Measurements from ENCODE around the gene HOMER2. TPM values are rescaled to one million over a fixed set of nuclear protein-coding genes. Genes with fewer than 3 reads are reported as not detected.
A peak's percentile ranks its signal among the peaks of the same experiment; 100 is the strongest.

Gene HOMER2
- total and polyA plus RNA-seq, 2 of the 13 experiments (the other 11 are each of a cell fraction or from before 2014, with no cell fraction given) = 12.9 to 14.1 TPM

GRCh38 chr15:82809308-82810060 lies 143.0 kb downstream of the HOMER2 start, which contains the start of gene WHAMM (continued):
- TF ChIP-seq ZNF503 (CRISPR knock-in tag; IDR thresholded peaks at IDR 0.05) = no peak
- TF ChIP-seq ZZZ3 (CRISPR knock-in tag; IDR thresholded peaks at IDR 0.05; ENCODE audit: borderline replicate concordance) = no peak
- TF ChIP-seq ZNF451 (CRISPR knock-in tag; IDR thresholded peaks at IDR 0.05) = 0 out of 2 replicates have a peak, but pooled peaks have one; percentile 12
- peak; percentile 21; the same call in 1 of the 2 replicates for TF ChIP-seq ZNF501 (CRISPR knock-in tag; IDR thresholded peaks at IDR 0.05)
- peak; percentile 96 for TF ChIP-seq PHF8 (CRISPR knock-in tag; IDR thresholded peaks at IDR 0.05)
- peak; percentile 58 for TF ChIP-seq DMAP1 (CRISPR knock-in tag; IDR thresholded peaks at IDR 0.05)
- 0 out of 2 replicates have a peak, but pooled peaks have one; percentile 17 for TF ChIP-seq POGK (CRISPR knock-in tag; conservative IDR thresholded peaks at IDR 0.05)
- TF ChIP-seq ZNF281 (CRISPR knock-in tag; IDR thresholded peaks at IDR 0.05; ENCODE audit: borderline replicate concordance) = no peak
- no peak; the same call in 1 of the 2 replicates for TF ChIP-seq ZNF34 (CRISPR knock-in tag; IDR thresholded peaks at IDR 0.05; ENCODE audit: borderline replicate concordance)
- TF ChIP-seq ZNF687 (CRISPR knock-in tag; IDR thresholded peaks at IDR 0.05) = peak; percentile 81
- TF ChIP-seq ZNF761 (CRISPR knock-in tag; conservative IDR thresholded peaks at IDR 0.05) = peak; percentile 85
- TF ChIP-seq TCF7L2 (IDR thresholded peaks at IDR 0.05; ENCODE audit: low read depth, low read length) = no peak
- peak; percentile 44; the same call in 1 of the 2 replicates for TF ChIP-seq ZSCAN21 (CRISPR knock-in tag; IDR thresholded peaks at IDR 0.05; ENCODE audit: borderline replicate concordance)
- no peak for TF ChIP-seq MIER2 (CRISPR knock-in tag; IDR thresholded peaks at IDR 0.05)
- TF ChIP-seq MED13 (CRISPR knock-in tag; IDR thresholded peaks at IDR 0.05) = no peak; the same call in 1 of the 2 replicates
- TF ChIP-seq MXD4 (CRISPR knock-in tag; IDR thresholded peaks at IDR 0.05) = peak; percentile 57
- TF ChIP-seq MEIS1 (CRISPR knock-in tag; IDR thresholded peaks at IDR 0.05; ENCODE audit: borderline replicate concordance) = peak; percentile 76; the same call in 1 of the 2 replicates
- no peak for TF ChIP-seq FOXC1 (CRISPR knock-in tag; IDR thresholded peaks at IDR 0.05; ENCODE audit: borderline replicate concordance)
